ENCODE measurements around the gene HSD17B14. TPM values are rescaled to one million over a fixed set of nuclear protein-coding genes. Genes with fewer than 3 reads are reported as not detected.
A peak's percentile ranks its signal among the peaks of the same experiment; 100 is the strongest.

The HSD17B14 gene
- total RNA-seq, 1 experiment from 2014 or later, result 27.8 TPM

DNA sequence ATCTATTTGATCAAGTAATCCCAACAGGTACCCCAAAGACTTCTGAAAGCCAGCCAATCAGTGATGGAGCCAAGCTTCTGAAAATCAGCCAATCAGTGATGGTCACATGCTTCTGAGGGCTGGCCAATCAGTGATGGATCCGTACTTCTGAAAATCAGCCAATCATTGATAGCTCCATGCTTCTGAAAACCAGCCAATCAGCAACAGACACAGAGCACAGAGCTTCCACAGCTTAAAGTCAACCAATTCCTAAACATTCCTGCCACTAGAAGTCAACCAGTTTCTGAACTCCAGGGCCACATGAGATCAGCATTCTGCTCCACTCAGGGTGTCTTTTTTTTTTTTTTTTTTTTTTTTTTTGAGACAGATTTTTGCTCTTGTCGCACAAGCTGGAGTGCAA is 8.2 kb upstream of the HSD17B14 start:
- DNase-seq, result peak; percentile 80 to 83
- H3K27me3 Mint-ChIP-seq (ENCODE audit: insufficient read depth, unreplicated experiment), result no peaks in the 10 kb centered on the region
- peaks cover 4% of the 10 kb centered on the region; the same call in 1 of the 2 replicates for H3K4me1 ChIP-seq
- H3K27ac Mint-ChIP-seq (ENCODE audit: unreplicated experiment), result no peak overlapping the region
- ChIA-PET CTCF (interaction anchor here (0.6 to 2.8 kb wide), 24 partner anchors 8 to 584 kb away, joined by 3 to 17 read pairs (median 6); partner anchors contain the start of genes BAX, BCAT2, DHDH and FUT2), POLR2A (interaction anchor here (0.6 to 1.2 kb wide), 12 partner anchors 14 to 149 kb away, joined by 3 to 12 read pairs (median 5); partner anchors contain the start of genes BCAT2, DHDH, NUCB1 and PPP1R15A)
- no peaks in the 10 kb centered on the region for H3K9me3 ChIP-seq
- H3K4me1 Mint-ChIP-seq (ENCODE audit: low read depth, unreplicated experiment), result peaks cover 7% of the 10 kb centered on the region
- no peaks in the 10 kb centered on the region for H3K27me3 ChIP-seq (replicated peaks; ENCODE audit: control insufficient read depth, insufficient read depth, low read length)
- H3K4me3 ChIP-seq (ENCODE audit: low read depth, low read length), result no peak overlapping the region
- peaks cover 16% of the 10 kb centered on the region for H3K36me3 Mint-ChIP-seq (ENCODE audit: insufficient read depth, unreplicated experiment)
- H3K36me3 ChIP-seq (ENCODE audit: control insufficient read depth, insufficient read depth, low read length), result no peaks in the 10 kb centered on the region; the same call in 1 of the 2 replicates
- intact Hi-C loops (cut with micrococcal nuclease; ENCODE audit: unreplicated experiment), result loop anchor here (2.0 to 5.0 kb wide), 2 partner anchors 48 to 118 kb away; no protein-coding TSS in a partner anchor
- H3K9me3 Mint-ChIP-seq (ENCODE audit: unreplicated experiment), result no peaks in the 10 kb centered on the region
- H3K4me3 Mint-ChIP-seq (ENCODE audit: unreplicated experiment), result peak overlapping the region; percentile 37
- BruUV-seq (replicated peaks), result no TSS peak
- TF ChIP-seq, protein P1, sequence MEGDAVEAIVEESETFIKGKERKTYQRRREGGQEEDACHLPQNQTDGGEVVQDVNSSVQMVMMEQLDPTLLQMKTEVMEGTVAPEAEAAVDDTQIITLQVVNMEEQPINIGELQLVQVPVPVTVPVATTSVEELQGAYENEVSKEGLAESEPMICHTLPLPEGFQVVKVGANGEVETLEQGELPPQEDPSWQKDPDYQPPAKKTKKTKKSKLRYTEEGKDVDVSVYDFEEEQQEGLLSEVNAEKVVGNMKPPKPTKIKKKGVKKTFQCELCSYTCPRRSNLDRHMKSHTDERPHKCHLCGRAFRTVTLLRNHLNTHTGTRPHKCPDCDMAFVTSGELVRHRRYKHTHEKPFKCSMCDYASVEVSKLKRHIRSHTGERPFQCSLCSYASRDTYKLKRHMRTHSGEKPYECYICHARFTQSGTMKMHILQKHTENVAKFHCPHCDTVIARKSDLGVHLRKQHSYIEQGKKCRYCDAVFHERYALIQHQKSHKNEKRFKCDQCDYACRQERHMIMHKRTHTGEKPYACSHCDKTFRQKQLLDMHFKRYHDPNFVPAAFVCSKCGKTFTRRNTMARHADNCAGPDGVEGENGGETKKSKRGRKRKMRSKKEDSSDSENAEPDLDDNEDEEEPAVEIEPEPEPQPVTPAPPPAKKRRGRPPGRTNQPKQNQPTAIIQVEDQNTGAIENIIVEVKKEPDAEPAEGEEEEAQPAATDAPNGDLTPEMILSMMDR (IDR thresholded peaks at IDR 0.05; ENCODE audit: insufficient read depth in 1 of 2, low read depth in 1 of 2, low read length in 1 of 2, severe bottlenecking in 1 of 2, unreplicated experiment in 1 of 2), result peak; percentile 33 to 49

DNA sequence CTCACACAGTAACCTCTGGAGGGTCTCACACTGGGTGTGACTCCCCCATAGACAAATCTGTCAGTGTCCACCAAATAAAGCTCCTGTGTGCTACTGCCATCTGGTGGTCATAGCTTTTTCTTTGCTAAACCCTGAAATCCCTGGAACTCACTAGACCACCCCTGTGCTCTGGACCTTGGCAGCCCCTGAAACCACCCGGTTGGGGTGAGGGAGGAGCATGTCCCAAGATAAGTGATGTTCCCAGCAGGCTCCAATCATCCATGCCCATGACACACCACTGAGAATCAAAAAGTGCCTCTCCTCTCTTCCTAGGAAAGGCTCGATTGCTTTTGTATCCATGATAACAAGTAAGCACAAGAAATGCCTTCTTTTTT is 6.5 kb upstream of the HSD17B14 start:
- TF ChIP-seq, protein P1 (IDR thresholded peaks at IDR 0.05; ENCODE audit: insufficient read depth in 1 of 2, low read depth in 1 of 2, low read length in 1 of 2, severe bottlenecking in 1 of 2, unreplicated experiment in 1 of 2), result peak; percentile 86 to 94
- ChIA-PET CTCF (interaction anchor here (0.5 to 2.9 kb wide), 26 partner anchors 9 to 214 kb away, joined by 3 to 48 read pairs (median 6); partner anchors contain the start of genes BCAT2, CA11, DHDH and FUT2), POLR2A (interaction anchor here (0.5 to 0.6 kb wide), 3 partner anchors 36 to 112 kb away, joined by 3 to 7 read pairs (median 4); partner anchors contain the start of gene BAX)
- H3K36me3 Mint-ChIP-seq (ENCODE audit: insufficient read depth, unreplicated experiment), result peaks cover 16% of the 10 kb centered on the region
- Histone ChIP-seq H3K4me1 (peaks cover 4% of the 10 kb centered on the region; the same call in 1 of the 2 replicates), H3K36me3 (ENCODE audit: control insufficient read depth, insufficient read depth, low read length) (no peaks in the 10 kb centered on the region; the same call in 1 of the 2 replicates), H3K9me3 (no peaks in the 10 kb centered on the region), H3K27me3 (replicated peaks; ENCODE audit: control insufficient read depth, insufficient read depth, low read length) (no peaks in the 10 kb centered on the region), H3K4me3 (ENCODE audit: low read depth, low read length) (no peak overlapping the region)
- H3K27me3 Mint-ChIP-seq (ENCODE audit: insufficient read depth, unreplicated experiment), result no peaks in the 10 kb centered on the region
- peak overlapping the region; percentile 14 for H3K27ac Mint-ChIP-seq (ENCODE audit: unreplicated experiment)
- no peaks in the 10 kb centered on the region for H3K9me3 Mint-ChIP-seq (ENCODE audit: unreplicated experiment)
- peaks cover 7% of the 10 kb centered on the region for H3K4me1 Mint-ChIP-seq (ENCODE audit: low read depth, unreplicated experiment)
- intact Hi-C loops (cut with micrococcal nuclease; ENCODE audit: unreplicated experiment), result loop anchor here (1.0 to 5.0 kb wide), 2 partner anchors 54 to 120 kb away; no protein-coding TSS in a partner anchor
- BruUV-seq (replicated peaks), result no TSS peak
- H3K4me3 Mint-ChIP-seq (ENCODE audit: unreplicated experiment), result no peak overlapping the region
- DNase-seq, result peak; percentile 67 to 76

DNA sequence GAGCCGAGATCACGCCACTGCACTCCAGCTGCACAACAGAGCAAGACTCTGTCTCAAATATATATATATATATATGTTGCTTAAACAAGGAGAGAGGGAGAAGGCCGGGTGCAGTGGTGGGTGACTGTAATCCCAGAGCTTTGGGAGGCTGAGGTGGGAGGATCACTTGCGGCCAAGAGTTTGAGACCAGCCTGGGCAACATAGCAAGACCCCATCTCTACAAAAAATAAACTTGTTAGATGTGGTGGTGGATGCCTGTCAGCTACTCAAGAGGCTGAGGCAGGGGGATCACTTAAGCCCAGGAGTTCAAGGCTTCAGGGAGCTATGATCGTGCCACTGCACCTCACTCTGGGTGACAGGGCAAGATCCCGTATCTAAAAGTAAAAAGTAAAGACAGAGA is 5.3 kb upstream of the HSD17B14 start:
- no peaks in the 10 kb centered on the region; the same call in 1 of the 2 replicates for H3K36me3 ChIP-seq (ENCODE audit: control insufficient read depth, insufficient read depth, low read length)
- no peak for DNase-seq
- Mint-ChIP-seq H3K27me3 (ENCODE audit: insufficient read depth, unreplicated experiment) (no peaks in the 10 kb centered on the region), H3K4me1 (ENCODE audit: low read depth, unreplicated experiment) (peaks cover 7% of the 10 kb centered on the region), H3K36me3 (ENCODE audit: insufficient read depth, unreplicated experiment) (peaks cover 18% of the 10 kb centered on the region), H3K9me3 (ENCODE audit: unreplicated experiment) (no peaks in the 10 kb centered on the region), H3K4me3 (ENCODE audit: unreplicated experiment) (no peak overlapping the region), H3K27ac (ENCODE audit: unreplicated experiment) (no peak overlapping the region)
- H3K27me3 ChIP-seq (replicated peaks; ENCODE audit: control insufficient read depth, insufficient read depth, low read length), result no peaks in the 10 kb centered on the region
- ChIA-PET CTCF (interaction anchor here (0.7 to 2.9 kb wide), 8 partner anchors 15 to 129 kb away, joined by 3 to 48 read pairs (median 8); partner anchors contain the start of gene DHDH), POLR2A (no interaction called here)
- intact Hi-C loops (cut with micrococcal nuclease; ENCODE audit: unreplicated experiment), result loop anchor here (5.0 kb wide), 1 partner anchor 121 kb away; no protein-coding TSS in a partner anchor
- TF ChIP-seq, protein P1 (IDR thresholded peaks at IDR 0.05; ENCODE audit: insufficient read depth in 1 of 2, low read depth in 1 of 2, low read length in 1 of 2, severe bottlenecking in 1 of 2, unreplicated experiment in 1 of 2), result no peak
- peaks cover 8% of the 10 kb centered on the region; the same call in 1 of the 2 replicates for H3K4me1 ChIP-seq
- H3K4me3 ChIP-seq (ENCODE audit: low read depth, low read length), result no peak overlapping the region
- BruUV-seq (replicated peaks), result no TSS peak
- H3K9me3 ChIP-seq, result no peaks in the 10 kb centered on the region
